HepG2 (cell line): ENCODE results near the gene HOXA13. TPM values are rescaled to one million over a fixed set of nuclear protein-coding genes. Genes with fewer than 3 reads are reported as not detected.
A peak's percentile ranks its signal among the peaks of the same experiment; 100 is the strongest.

Experiments used
- ATAC-seq: fragments of 200-7000 bp; cut with Tn5 transposase; 3 replicates; pipeline ENCODE4 v1.9.1; 2020; ENCODE audit warnings: mild to moderate bottlenecking, moderate library complexity
- Bru-seq: library from RNA; stranded (reverse); fragments of 400-500 nt; gene quantifications from one replicate; lab custom pipeline; 2021; lab: Mats Ljungman, UMichigan
- BruChase-seq, 2 experiments: library from RNA; stranded (reverse); fragments of 400-500 nt; gene quantifications; one replicate each; lab custom pipeline; 2021; lab: Mats Ljungman, UMichigan
- BruUV-seq: library from RNA; stranded (reverse); fragments of 400-500 nt; replicated peaks from 2 replicates; lab custom pipeline; 2021; lab: Mats Ljungman, UMichigan
- CTCF ChIA-PET: fragments of 300-600 bp; formaldehyde crosslinking; extraction: SDS; loops from one replicate; lab custom pipeline; 2021; ENCODE audit warnings: low total read pairs, inconsistent platforms, low intra/inter-chr PET ratio; lab: Yijun Ruan, JAX
- POLR2A ChIA-PET: fragments of 350-600 bp; sonication (Branson Sonifier 250); formaldehyde crosslinking; loops from one replicate; lab custom pipeline; 2020; ENCODE audit warnings: antibody characterized with exemption, inconsistent platforms; lab: Yijun Ruan, JAX
- DNase-seq: peaks from one replicate; pipeline ENCODE4 v3.0.0-alpha.2; 2015; ENCODE audit warnings: low spot score
- FAIRE-seq: peaks from 3 replicates; lab custom pipeline; 2011; peaks lifted over from hg19 to GRCh38; lab: Jason Lieb, UNC
- H2AFZ ChIP-seq: one replicate; pipeline ENCODE4 v1.6.1; 2011; ENCODE audit warnings: low read length, inconsistent platforms
- H3K27ac ChIP-seq: fragments of 300-600 bp; 3 replicates; pipeline ENCODE4 v1.8.0; 2011; ENCODE audit warnings: mixed run types, mild to moderate bottlenecking, mixed read lengths, low read length, inconsistent platforms; ENCODE audit not compliant: insufficient read depth; ENCODE audit errors: extremely low read length
- H3K27me3 ChIP-seq, 2 experiments: fragments of 200-600 bp in 1 of 2; 2 replicates in 1 of 2; 3 replicates in 1 of 2; pipeline versions ENCODE4 v1.6.0 to v1.8.0; 2011; ENCODE audit warnings: low read length in 2 of 2, mild to moderate bottlenecking in 2 of 2, moderate library complexity in 2 of 2, inconsistent platforms in 1 of 2; ENCODE audit not compliant: insufficient read depth in 2 of 2, control insufficient read depth in 1 of 2
- H3K36me3 ChIP-seq, 2 experiments: fragments of 200-600 bp in 1 of 2; replicated peaks in 1 of 2; 2 replicates in 1 of 2; 3 replicates in 1 of 2; pipeline versions ENCODE4 v1.5.1 to v1.8.0; 2011; ENCODE audit warnings: low read length in 2 of 2, inconsistent platforms in 1 of 2; ENCODE audit not compliant: insufficient read depth in 2 of 2, control insufficient read depth in 1 of 2
- H3K4me1 ChIP-seq: 2 replicates; pipeline ENCODE4 v1.5.1; 2012; ENCODE audit warnings: low read length, inconsistent platforms; ENCODE audit not compliant: insufficient read depth
- H3K4me2 ChIP-seq: 2 replicates; pipeline ENCODE4 v1.6.0; 2011; ENCODE audit warnings: low read depth, low read length, inconsistent platforms
- H3K4me3 ChIP-seq, 3 experiments: fragments of 200-600 bp in 1 of 3; sonication (generic), shearing (Covaris generic) in 1 of 3; replicated peaks in 1 of 3; 2 replicates each; pipeline ENCODE4 v1.5.1; 2011 to 2016; ENCODE audit warnings: low read length in 3 of 3, inconsistent platforms in 2 of 3, low read depth in 2 of 3, mild to moderate bottlenecking in 2 of 3, control low read depth in 1 of 3, mixed read lengths in 1 of 3; ENCODE audit not compliant: insufficient read depth in 1 of 3
- H3K79me2 ChIP-seq: one replicate; pipeline ENCODE4 v1.6.1; 2011; ENCODE audit warnings: low read length, inconsistent platforms; ENCODE audit not compliant: insufficient read depth
- H3K9ac ChIP-seq: 2 replicates; pipeline ENCODE4 v1.6.0; 2011; ENCODE audit warnings: mild to moderate bottlenecking, low read depth, low read length, inconsistent platforms; ENCODE audit not compliant: insufficient read depth
- H3K9me3 ChIP-seq: 2 replicates; pipeline ENCODE4 v1.5.1; 2012; ENCODE audit warnings: mild to moderate bottlenecking, low read length
- H4K20me1 ChIP-seq: 2 replicates; pipeline ENCODE4 v1.6.0; 2011; ENCODE audit warnings: inconsistent platforms, mild to moderate bottlenecking, low read length, moderate library complexity; ENCODE audit not compliant: insufficient read depth
- BCL6 ChIP-seq: IDR thresholded peaks from 2 replicates; pipeline ENCODE4 v1.6.1; 2016; ENCODE audit warnings: missing genetic modification reagents, missing compliant biosample characterization
- HNRNPK ChIP-seq: fragments of 200-400 bp; formaldehyde crosslinking; IDR thresholded peaks from 2 replicates; pipeline ENCODE4 v1.6.1; 2018; ENCODE audit warnings: low read length, low read depth, moderate library complexity, mild to moderate bottlenecking; ENCODE audit not compliant: poor library complexity, severe bottlenecking
- SALL1 ChIP-seq: sonication (generic); formaldehyde crosslinking; IDR thresholded peaks from 2 replicates; pipeline ENCODE4 v1.8.0; 2022; ENCODE audit warnings: mild to moderate bottlenecking, missing genetic modification reagents
- TBL1XR1 ChIP-seq: fragments of 150-350 bp; IDR thresholded peaks from 2 replicates; pipeline ENCODE4 v1.6.1; 2014; ENCODE audit warnings: borderline replicate concordance, low read length; ENCODE audit not compliant: partially characterized antibody
- THYN1 ChIP-seq: sonication (generic); formaldehyde crosslinking; IDR thresholded peaks from 2 replicates; pipeline ENCODE4 v1.8.1; 2023; ENCODE audit warnings: low read depth, mild to moderate bottlenecking, moderate library complexity, missing genetic modification reagents, borderline replicate concordance
- ZNF496 ChIP-seq: sonication (generic); formaldehyde crosslinking; IDR thresholded peaks from 2 replicates; pipeline ENCODE4 v1.8.1; 2023; ENCODE audit warnings: mild to moderate bottlenecking, moderate library complexity, missing genetic modification reagents; ENCODE audit not compliant: insufficient replicate concordance
- ZNF772 ChIP-seq: sonication (generic); formaldehyde crosslinking; IDR thresholded peaks from 2 replicates; pipeline ENCODE4 v1.5.0; 2020; ENCODE audit warnings: mild to moderate bottlenecking, missing genetic modification reagents
- ZNF777 ChIP-seq: sonication (generic); formaldehyde crosslinking; IDR thresholded peaks from 2 replicates; pipeline ENCODE4 v1.4.0; 2020; ENCODE audit warnings: missing genetic modification reagents
- WGBS: methylation state at CpG from one replicate; pipeline ENCODE4 v1.1.6; 2017; ENCODE audit warnings: low lambda C conversion rate; 5-methylcytosine and 5-hydroxymethylcytosine counted together
- in situ Hi-C: cut with HindIII; loops from 2 replicates; pipeline ENCODE4 v1.10.0; 2017; ENCODE audit warnings: low pct_unique_long_range_greater_than_20kb; ENCODE audit not compliant: extremely low pct_ligation_motif_present
- intact Hi-C: fragments of 100-400 bp; cut with micrococcal nuclease; formaldehyde crosslinking; loops from one replicate; pipeline ENCODE4 v1.10.0; 2022; ENCODE audit not compliant: unreplicated experiment
- long read RNA-seq, 2 experiments: library from RNA in 1 of 2; library from polyadenylated mRNA in 1 of 2; stranded (forward) in 1 of 2; unstranded in 1 of 2; transcript quantifications; one replicate each; pipeline ENCODE4 v2.0.0, GENCODE V29; 2019 to 2022
- polyA minus RNA-seq, 3 experiments: library from RNA; depleted of rRNA, polyadenylated mRNA; stranded (reverse); fragments of >200 nt; gene quantifications; 2 replicates each; pipeline ENCODE4 v1.2.3, GENCODE V29; 2011; ENCODE audit warnings: low replicate concordance in 1 of 3
- polyA plus RNA-seq, 8 experiments: library from polyadenylated mRNA; depleted of rRNA in 3 of 8; stranded (reverse) in 7 of 8; unstranded in 1 of 8; fragments of >200 nt; fragmentation: Illumina TruSeq in 4 of 8; extraction: Trizol in 4 of 8; gene quantifications; 2 replicates each; pipeline versions ENCODE4 v1.2.1 to v1.2.3, GENCODE V29; 2011 to 2016; ENCODE audit warnings: low read depth in 4 of 8, missing spikeins in 1 of 8, mixed read lengths in 1 of 8; ENCODE audit not compliant: insufficient read depth in 1 of 8
- total RNA-seq, 5 experiments: library from RNA; depleted of rRNA; stranded (reverse); fragments of >200 nt; fragmentation: Illumina TruSeq; extraction: Trizol; gene quantifications; 2 replicates each; pipeline ENCODE4 v1.2.3, GENCODE V29; 2016; ENCODE audit warnings: low read depth in 1 of 5
- TF ChIP-seq, protein P1 (sequence below): sonication (generic); formaldehyde crosslinking; IDR thresholded peaks from 2 replicates; pipeline ENCODE4 v1.4.0; 2020; ENCODE audit warnings: missing genetic modification reagents, low read depth, mild to moderate bottlenecking, borderline replicate concordance
- TF ChIP-seq, protein P2 (sequence below): sonication (generic); formaldehyde crosslinking; conservative IDR thresholded peaks from 2 replicates; pipeline ENCODE4 v1.4.0; 2020; ENCODE audit warnings: missing genetic modification reagents
- TF ChIP-seq, protein P3 (sequence below): IDR thresholded peaks from 2 replicates; pipeline ENCODE4 v1.6.1; 2016; ENCODE audit warnings: missing compliant biosample characterization, missing genetic modification reagents, borderline replicate concordance

Gene HOXA13
- total RNA-seq (2016; rRNA removed; fragmentation: Illumina TruSeq; extraction: Trizol) (0.04 TPM in 2 replicates), polyA plus RNA-seq (2011; rRNA removed) (0.01 TPM in 1 of 2 replicates, not detected in the other), polyA minus RNA-seq (2011; rRNA and poly(A)+ RNA removed; ENCODE audit: low replicate concordance) (0.26 TPM in 1 of 2 replicates, not detected in the other), Bru-seq, nascent RNA (percentile 11 among the genes with signal in this experiment), BruChase-seq, experiment 1, labeled RNA remaining after a 6-hour chase (percentile 17 among the genes with signal in this experiment), BruChase-seq, experiment 2, labeled RNA remaining after a 2-hour chase (not detected)
- total RNA-seq (2016; cell fraction: cytosol; rRNA removed; fragmentation: Illumina TruSeq; extraction: Trizol; ENCODE audit: low read depth): not detected in 2 replicates
- 0.02 TPM in 1 of 2 replicates, not detected in the other for total RNA-seq (2016; cell fraction: insoluble cytoplasmic fraction; rRNA removed; fragmentation: Illumina TruSeq; extraction: Trizol)
- 0.03 TPM in 1 of 2 replicates, not detected in the other for total RNA-seq (2016; cell fraction: membrane; rRNA removed; fragmentation: Illumina TruSeq; extraction: Trizol)
- total RNA-seq (2016; cell fraction: nucleus; rRNA removed; fragmentation: Illumina TruSeq; extraction: Trizol): not detected in 2 replicates
- polyA plus RNA-seq (2011; cell fraction: cytosol; rRNA removed): not detected in 2 replicates
- not detected in 2 replicates for polyA plus RNA-seq (2011; cell fraction: nucleus; rRNA removed)
- polyA plus RNA-seq (2012): not detected in 2 replicates
- polyA plus RNA-seq (2016; cell fraction: cytosol; fragmentation: Illumina TruSeq; extraction: Trizol; ENCODE audit: low read depth): not detected in 2 replicates
- not detected in 2 replicates for polyA plus RNA-seq (2016; cell fraction: insoluble cytoplasmic fraction; fragmentation: Illumina TruSeq; extraction: Trizol; ENCODE audit: low read depth)
- polyA plus RNA-seq (2016; cell fraction: membrane; fragmentation: Illumina TruSeq; extraction: Trizol; ENCODE audit: low read depth): not detected in 2 replicates
- 0.11 TPM in 1 of 2 replicates, not detected in the other for polyA plus RNA-seq (2016; cell fraction: nucleus; fragmentation: Illumina TruSeq; extraction: Trizol; ENCODE audit: insufficient read depth, low read depth)
- not detected in 2 replicates for polyA minus RNA-seq (2011; cell fraction: cytosol; rRNA and poly(A)+ RNA removed)
- polyA minus RNA-seq (2011; cell fraction: nucleus; rRNA and poly(A)+ RNA removed): 0.26 TPM in 1 of 2 replicates, not detected in the other
- long read RNA-seq, experiment 1: 0 reads
- long read RNA-seq, experiment 2: 0 reads

DNA sequence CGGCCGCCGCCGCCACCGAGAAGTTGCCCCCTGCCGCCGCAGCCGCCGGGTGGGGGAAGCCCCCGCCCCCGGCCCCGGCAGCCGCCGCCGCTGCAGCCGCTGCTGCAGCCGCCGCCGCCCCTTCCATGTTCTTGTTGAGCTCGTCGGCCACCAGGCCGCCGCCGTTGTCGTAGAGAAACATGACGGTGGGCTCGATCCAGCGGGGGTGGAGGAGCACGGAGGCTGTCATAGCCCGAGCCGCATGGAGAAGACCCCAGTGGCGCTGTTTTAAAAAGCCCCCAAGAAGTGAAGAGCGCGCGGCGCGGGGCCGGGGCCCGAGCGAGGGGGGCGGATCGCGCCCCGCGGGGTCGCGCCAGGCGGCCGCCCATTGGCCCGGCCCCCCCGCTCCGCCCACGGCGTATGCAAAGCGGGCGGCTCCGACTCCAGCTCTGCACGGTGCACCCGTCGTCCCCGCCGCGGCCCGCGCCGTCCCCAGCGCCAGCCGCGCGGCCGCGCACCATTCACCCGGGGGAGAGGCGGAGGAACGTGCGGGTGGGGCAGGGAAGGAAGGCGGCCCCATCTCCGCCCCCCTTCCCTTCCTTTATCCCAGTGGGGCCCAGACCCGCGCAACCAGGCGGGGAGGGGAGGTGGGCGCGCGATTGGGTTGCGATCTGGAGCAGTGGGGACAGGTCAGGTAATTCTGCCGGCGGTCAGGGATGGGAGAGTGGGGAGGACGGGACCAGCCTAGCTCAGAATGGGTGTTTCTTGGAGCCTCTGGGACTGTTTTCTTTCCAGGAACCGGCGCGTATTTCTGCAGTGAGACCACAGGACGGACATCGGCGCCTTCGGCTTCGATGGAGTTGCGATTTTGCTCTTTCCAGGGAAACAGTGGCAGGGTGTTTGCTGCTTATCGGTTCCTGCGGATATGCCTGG, at the start of gene HOXA13:
Gene HOXA13, minus strand, starts transcription at position 243 of the 912 bp plus-strand sequence. Its CDS starts 14 bp downstream, at position 229.
- peak within 1 kb of the TSS; percentile 80 for H3K4me2 ChIP-seq
- no peak within 1 kb of the TSS for H2AFZ ChIP-seq
- peaks cover 17 to 72% of the 10 kb centered on the region in 2 experiments for H3K27me3 ChIP-seq
- FAIRE-seq (no peak), DNase-seq (no peak), ATAC-seq (peak; percentile 81)
- BruUV-seq: no TSS peak
- peaks cover 35% of the 10 kb centered on the region for H3K4me1 ChIP-seq
- no peak within 1 kb of the TSS for H3K27ac ChIP-seq
- in situ Hi-C loops (loop anchor here (5.0 to 10.0 kb wide), 3 partner anchors 375 to 822 kb away; no protein-coding TSS in a partner anchor), intact Hi-C loops (loop anchor here (5.0 to 10.0 kb wide), 2 partner anchors 405 to 572 kb away; no protein-coding TSS in a partner anchor)
- H4K20me1 ChIP-seq: peaks cover 3% of the 10 kb centered on the region; the same call in 1 of the 2 replicates
- no peaks in the 10 kb centered on the region for H3K36me3 ChIP-seq
- WGBS: 9% methylated on average over 25 of the region's 99 CpGs
- no peaks in the 10 kb centered on the region for H3K9me3 ChIP-seq
- ChIA-PET POLR2A (no interaction called here), CTCF (no interaction called here)
- H3K4me3 ChIP-seq: peak within 1 kb of the TSS; percentile 46 to 69 (median 56)
- no peaks in the 10 kb centered on the region for H3K79me2 ChIP-seq
- H3K9ac ChIP-seq: no peak within 1 kb of the TSS
- TF ChIP-seq, protein P1, sequence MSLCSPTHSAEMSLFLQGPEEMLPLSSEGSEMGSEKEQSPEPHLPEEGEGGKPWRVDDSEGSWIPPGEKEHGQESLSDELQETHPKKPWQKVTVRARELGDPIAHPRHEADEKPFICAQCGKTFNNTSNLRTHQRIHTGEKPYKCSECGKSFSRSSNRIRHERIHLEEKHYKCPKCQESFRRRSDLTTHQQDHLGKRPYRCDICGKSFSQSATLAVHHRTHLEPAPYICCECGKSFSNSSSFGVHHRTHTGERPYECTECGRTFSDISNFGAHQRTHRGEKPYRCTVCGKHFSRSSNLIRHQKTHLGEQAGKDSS (CRISPR knock-in tag): no peak
- peak; percentile 76; the same call in 1 of the 2 replicates for TF ChIP-seq ZNF777
- no peak for TF ChIP-seq THYN1 (CRISPR knock-in tag)
- no peak for TF ChIP-seq SALL1
- no peak for TF ChIP-seq ZNF772 (CRISPR knock-in tag)
- TF ChIP-seq ZNF496 (CRISPR knock-in tag): no peak
- TF ChIP-seq, protein P2, sequence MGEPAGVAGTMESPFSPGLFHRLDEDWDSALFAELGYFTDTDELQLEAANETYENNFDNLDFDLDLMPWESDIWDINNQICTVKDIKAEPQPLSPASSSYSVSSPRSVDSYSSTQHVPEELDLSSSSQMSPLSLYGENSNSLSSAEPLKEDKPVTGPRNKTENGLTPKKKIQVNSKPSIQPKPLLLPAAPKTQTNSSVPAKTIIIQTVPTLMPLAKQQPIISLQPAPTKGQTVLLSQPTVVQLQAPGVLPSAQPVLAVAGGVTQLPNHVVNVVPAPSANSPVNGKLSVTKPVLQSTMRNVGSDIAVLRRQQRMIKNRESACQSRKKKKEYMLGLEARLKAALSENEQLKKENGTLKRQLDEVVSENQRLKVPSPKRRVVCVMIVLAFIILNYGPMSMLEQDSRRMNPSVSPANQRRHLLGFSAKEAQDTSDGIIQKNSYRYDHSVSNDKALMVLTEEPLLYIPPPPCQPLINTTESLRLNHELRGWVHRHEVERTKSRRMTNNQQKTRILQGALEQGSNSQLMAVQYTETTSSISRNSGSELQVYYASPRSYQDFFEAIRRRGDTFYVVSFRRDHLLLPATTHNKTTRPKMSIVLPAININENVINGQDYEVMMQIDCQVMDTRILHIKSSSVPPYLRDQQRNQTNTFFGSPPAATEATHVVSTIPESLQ (CRISPR knock-in tag): no peak
- TF ChIP-seq HNRNPK: peak; percentile 27
- TF ChIP-seq BCL6 (CRISPR knock-in tag): peak; percentile 73
- TF ChIP-seq, protein P3, sequence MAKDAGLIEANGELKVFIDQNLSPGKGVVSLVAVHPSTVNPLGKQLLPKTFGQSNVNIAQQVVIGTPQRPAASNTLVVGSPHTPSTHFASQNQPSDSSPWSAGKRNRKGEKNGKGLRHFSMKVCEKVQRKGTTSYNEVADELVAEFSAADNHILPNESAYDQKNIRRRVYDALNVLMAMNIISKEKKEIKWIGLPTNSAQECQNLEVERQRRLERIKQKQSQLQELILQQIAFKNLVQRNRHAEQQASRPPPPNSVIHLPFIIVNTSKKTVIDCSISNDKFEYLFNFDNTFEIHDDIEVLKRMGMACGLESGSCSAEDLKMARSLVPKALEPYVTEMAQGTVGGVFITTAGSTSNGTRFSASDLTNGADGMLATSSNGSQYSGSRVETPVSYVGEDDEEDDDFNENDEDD (CRISPR knock-in tag): peak; percentile 37; the same call in 1 of the 2 replicates
- no peak for TF ChIP-seq TBL1XR1
